ENCODE results near the gene PML.

- TF ChIP-seq CTCF (conservative IDR thresholded peaks at IDR 0.05) (no peak), EZH2 (IDR thresholded peaks at IDR 0.05; ENCODE audit: low read depth) (no peak)
Measured at GRCh38 chr15:74042603-74043424, 48.3 kb downstream of the PML start.

Measured in PC-9 (cell line).